ENCODE data around the gene PITPNM2.

GRCh38 chr12:123113026-123113425, 37.9 kb downstream of the PITPNM2 start:
- TF ChIP-seq RAD21 (IDR thresholded peaks at IDR 0.05 in 1 of 2, conservative IDR thresholded peaks at IDR 0.05 in 1 of 2; ENCODE audit: low read depth in 2 of 2, low read length in 2 of 2) = no peak
- TF ChIP-seq MAFK (IDR thresholded peaks at IDR 0.05; ENCODE audit: low read depth, low read length) = no peak
- no peak for TF ChIP-seq SP1 (IDR thresholded peaks at IDR 0.05; ENCODE audit: low read depth, low read length)
- no peak for TF ChIP-seq ASH2L (IDR thresholded peaks at IDR 0.05; ENCODE audit: low read length)
- TF ChIP-seq CTCF (IDR thresholded peaks at IDR 0.05; ENCODE audit: control extremely low read depth in 1 of 3, insufficient read depth in 1 of 3, low read depth in 1 of 3, low read length in 3 of 3) = no peak

Data from H1 (cell line).